Thoracic aorta (tissue), 2 donors: ENCODE results near the gene ABHD2. TPM values are rescaled to one million over a fixed set of nuclear protein-coding genes. Genes with fewer than 3 reads are reported as not detected.

ENCODE experiments used
- ATAC-seq: fragments of 150-250 bp; one replicate; pipeline ENCODE4 v1.8.0; 2017; ENCODE audit warnings: low read depth; ENCODE audit not compliant: insufficient number of reproducible peaks, low FRiP score
- DNase-seq: peaks from one replicate; pipeline ENCODE4 v3.0.0-alpha.2; 2020; ENCODE audit warnings: low spot score
- H3K27ac ChIP-seq, 2 donors: fragments of 200-600 bp; sonication (generic); 1 replicate in 1 of 2; 2 replicates in 1 of 2; pipeline ENCODE4 v1.5.1; 2016; ENCODE audit warnings: mild to moderate bottlenecking in 2 of 2, moderate library complexity in 2 of 2
- H3K27me3 ChIP-seq: fragments of 200-600 bp; sonication (generic); replicated peaks from 2 replicates; pipeline ENCODE4 v1.6.0; 2016; ENCODE audit warnings: mild to moderate bottlenecking; ENCODE audit not compliant: insufficient read depth
- H3K36me3 ChIP-seq: fragments of 200-600 bp; sonication (generic); one replicate; pipeline ENCODE4 v1.5.1; 2016
- H3K4me1 ChIP-seq, 2 donors: fragments of 200-600 bp; sonication (generic); 1 replicate in 1 of 2; 2 replicates in 1 of 2; pipeline versions ENCODE4 v1.5.1 to v1.6.0; 2016; ENCODE audit warnings: low read depth in 2 of 2, mild to moderate bottlenecking in 1 of 2; ENCODE audit not compliant: control insufficient read depth in 1 of 2
- H3K4me3 ChIP-seq: fragments of 200-600 bp; sonication (generic); 2 replicates; pipeline ENCODE4 v1.5.1; 2016; ENCODE audit warnings: mild to moderate bottlenecking
- H3K9me3 ChIP-seq: fragments of 200-600 bp; sonication (generic); 2 replicates; pipeline ENCODE4 v1.5.1; 2016
- total RNA-seq, 2 donors: library from RNA; depleted of rRNA; stranded (reverse); fragments of >200 nt; gene quantifications; one replicate each; pipeline versions ENCODE4 v1.1.0 to v1.2.3, GENCODE V29; 2016
- TF ChIP-seq, protein P1 (sequence below): fragments of 200-600 bp; sonication (generic); IDR thresholded peaks from one replicate; pipeline ENCODE4 v1.5.1; 2019; ENCODE audit warnings: antibody characterized with exemption

The ABHD2 gene
- total RNA-seq, 2 donors from 2014 or later, result 177 to 283 TPM

DNA sequence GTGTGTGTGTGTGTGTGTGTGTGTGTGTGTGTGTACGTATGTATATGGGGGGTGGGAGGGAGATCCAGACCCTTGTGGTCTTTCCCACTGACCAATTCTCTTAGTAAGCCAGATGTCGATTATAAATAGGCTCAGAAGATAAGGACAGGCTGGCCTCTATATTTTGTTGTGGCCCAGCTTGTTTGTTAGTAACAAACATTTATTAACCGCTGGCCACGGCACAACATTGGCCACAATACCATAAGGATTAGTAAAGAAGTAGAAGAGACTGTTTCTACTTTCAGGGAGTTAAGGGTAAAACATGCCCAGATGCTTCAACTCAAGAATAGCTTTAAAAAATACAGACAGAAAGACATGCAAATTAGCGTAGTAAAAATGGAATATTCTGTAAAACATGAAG is 58.1 kb downstream of the ABHD2 start:
- no peak overlapping the region for H3K4me3 ChIP-seq
- H3K36me3 ChIP-seq, result peaks cover 4% of the 10 kb centered on the region
- ATAC-seq (no peak), DNase-seq (no peak)
- TF ChIP-seq, protein P1, sequence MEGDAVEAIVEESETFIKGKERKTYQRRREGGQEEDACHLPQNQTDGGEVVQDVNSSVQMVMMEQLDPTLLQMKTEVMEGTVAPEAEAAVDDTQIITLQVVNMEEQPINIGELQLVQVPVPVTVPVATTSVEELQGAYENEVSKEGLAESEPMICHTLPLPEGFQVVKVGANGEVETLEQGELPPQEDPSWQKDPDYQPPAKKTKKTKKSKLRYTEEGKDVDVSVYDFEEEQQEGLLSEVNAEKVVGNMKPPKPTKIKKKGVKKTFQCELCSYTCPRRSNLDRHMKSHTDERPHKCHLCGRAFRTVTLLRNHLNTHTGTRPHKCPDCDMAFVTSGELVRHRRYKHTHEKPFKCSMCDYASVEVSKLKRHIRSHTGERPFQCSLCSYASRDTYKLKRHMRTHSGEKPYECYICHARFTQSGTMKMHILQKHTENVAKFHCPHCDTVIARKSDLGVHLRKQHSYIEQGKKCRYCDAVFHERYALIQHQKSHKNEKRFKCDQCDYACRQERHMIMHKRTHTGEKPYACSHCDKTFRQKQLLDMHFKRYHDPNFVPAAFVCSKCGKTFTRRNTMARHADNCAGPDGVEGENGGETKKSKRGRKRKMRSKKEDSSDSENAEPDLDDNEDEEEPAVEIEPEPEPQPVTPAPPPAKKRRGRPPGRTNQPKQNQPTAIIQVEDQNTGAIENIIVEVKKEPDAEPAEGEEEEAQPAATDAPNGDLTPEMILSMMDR, result no peak
- no peaks in the 10 kb centered on the region for H3K9me3 ChIP-seq
- H3K27ac ChIP-seq, result no peak overlapping the region
- H3K27me3 ChIP-seq, result no peaks in the 10 kb centered on the region
- H3K4me1 ChIP-seq, result peaks cover 16 to 29% of the 10 kb centered on the region in 2 donors

DNA sequence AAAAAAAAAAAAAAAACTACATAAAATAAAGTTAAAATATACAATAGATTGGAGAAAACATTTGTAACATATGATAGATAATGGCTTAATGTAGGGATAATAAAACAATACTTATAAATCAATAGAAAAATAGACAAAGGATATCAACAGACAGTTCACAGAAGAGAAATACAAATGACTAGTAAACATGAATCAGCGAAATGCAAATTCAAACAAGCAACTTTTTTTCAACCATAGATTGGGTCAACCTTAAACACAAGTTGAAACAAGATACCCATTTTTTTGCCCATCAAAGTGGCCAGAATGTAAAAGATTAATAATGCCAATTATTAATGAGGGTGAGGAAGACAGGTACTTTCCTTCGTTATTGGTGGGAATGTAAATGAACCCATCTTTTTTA is 59.9 kb downstream of the ABHD2 start:
- peaks cover 11 to 15% of the 10 kb centered on the region in 2 donors for H3K4me1 ChIP-seq
- H3K27ac ChIP-seq, result no peak overlapping the region
- ATAC-seq, result no peak
- H3K9me3 ChIP-seq, result no peaks in the 10 kb centered on the region
- TF ChIP-seq, protein P1, result no peak
- no peak overlapping the region for H3K4me3 ChIP-seq
- peaks cover 19% of the 10 kb centered on the region for H3K36me3 ChIP-seq
- DNase-seq, result no peak
- no peaks in the 10 kb centered on the region for H3K27me3 ChIP-seq

DNA sequence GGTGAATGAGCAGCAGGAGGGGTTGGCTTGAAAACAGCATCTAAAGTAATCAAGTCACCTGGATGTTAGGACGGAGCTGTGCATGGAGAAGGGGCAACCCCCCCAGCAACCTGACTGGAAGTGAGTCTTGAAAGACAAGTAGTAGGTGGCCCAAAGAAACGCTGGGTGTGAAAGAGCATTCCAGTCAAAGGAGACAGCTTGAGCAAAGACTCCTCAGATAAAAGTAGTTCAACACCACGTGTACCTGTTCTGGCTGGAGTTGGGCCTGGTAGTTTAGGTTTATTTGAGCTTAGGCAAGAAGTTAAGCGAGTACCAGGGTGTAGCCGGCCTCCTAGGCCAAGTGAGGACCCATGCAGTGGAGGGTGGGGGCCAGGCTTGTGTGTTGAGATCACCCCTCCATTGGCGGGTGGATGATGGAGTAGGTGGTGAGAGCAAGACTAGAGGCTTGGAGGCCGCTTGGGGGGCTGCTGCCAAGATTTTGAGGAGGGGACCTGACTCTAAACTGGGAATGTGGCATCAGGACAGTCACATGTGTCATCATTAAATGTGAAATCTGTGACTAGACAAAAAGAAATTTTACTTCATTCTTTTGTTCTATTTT is 61.3 kb downstream of the ABHD2 start:
- ATAC-seq (no peak), DNase-seq (no peak)
- H3K27me3 ChIP-seq, result no peaks in the 10 kb centered on the region
- H3K36me3 ChIP-seq, result peaks cover 23% of the 10 kb centered on the region
- no peak overlapping the region for H3K27ac ChIP-seq
- TF ChIP-seq, protein P1, result no peak
- no peak overlapping the region for H3K4me3 ChIP-seq
- no peaks in the 10 kb centered on the region for H3K4me1 ChIP-seq
- no peaks in the 10 kb centered on the region for H3K9me3 ChIP-seq

DNA sequence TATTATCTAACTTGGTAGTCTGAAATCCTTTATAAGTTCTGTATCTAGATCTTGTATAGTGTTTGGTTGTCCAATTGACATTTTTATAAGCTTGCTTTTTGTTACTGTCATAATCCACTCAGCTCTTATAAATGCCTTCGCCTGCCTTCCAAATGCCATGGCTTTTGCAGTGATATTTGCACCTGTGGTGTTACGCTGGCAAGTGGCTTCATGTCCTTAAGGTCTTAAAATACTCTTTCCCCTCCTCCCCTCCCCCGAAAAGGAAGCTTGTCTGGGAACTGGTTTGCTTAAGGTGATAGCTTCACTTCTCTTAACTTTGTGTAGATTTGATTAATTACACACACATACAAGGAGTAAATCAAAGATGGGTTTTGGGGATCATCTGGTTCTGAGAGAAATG is 62.0 kb downstream of the ABHD2 start:
- Histone ChIP-seq H3K4me3 (no peak overlapping the region), H3K9me3 (no peaks in the 10 kb centered on the region), H3K27ac (no peak overlapping the region), H3K36me3 (peaks cover 23% of the 10 kb centered on the region), H3K4me1 (no peaks in the 10 kb centered on the region), H3K27me3 (no peaks in the 10 kb centered on the region)
- DNase-seq (no peak), ATAC-seq (no peak)
- TF ChIP-seq, protein P1, result no peak

DNA sequence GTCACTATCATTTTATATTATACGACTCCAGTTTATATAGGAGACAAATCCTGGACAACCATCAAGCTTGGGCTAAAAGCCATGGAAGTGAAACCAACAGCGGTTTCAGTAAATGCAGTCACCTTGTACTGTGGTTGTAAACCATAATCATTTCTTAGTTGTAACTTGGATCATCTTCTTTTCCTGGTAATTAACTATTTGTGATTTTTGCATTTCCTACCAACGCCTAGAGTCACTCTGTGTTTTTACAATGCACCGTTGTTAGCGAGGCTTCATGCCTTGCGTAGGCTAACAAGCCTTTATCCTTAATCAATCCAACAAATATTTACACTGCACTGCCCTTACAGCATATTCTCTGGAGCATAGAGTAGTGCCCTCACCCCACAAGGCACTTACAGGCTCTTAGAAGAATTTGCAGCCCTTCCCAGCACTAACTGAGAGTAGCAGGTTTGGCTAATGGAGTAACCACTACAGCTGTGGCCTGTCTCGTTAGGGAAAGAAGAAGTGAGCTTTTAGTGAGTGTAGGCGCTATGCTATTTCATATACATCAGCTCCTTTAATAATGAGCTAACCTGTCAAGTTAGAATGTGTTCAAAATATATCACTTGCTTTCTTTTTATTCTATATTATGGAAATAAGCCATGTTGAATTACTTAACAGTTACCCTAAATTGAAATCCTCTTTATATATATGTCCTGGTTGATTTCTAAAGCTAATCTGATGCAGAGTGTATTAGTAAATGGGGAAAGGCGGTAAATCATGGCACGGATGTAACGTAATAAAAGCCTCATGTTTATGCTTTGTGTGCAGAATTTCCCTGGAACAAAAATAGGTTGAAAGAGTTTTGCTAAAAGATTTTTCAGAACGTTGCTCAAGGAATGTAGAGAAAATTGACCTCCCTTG is 62.8 kb downstream of the ABHD2 start:
- no peaks in the 10 kb centered on the region for H3K27me3 ChIP-seq
- no peaks in the 10 kb centered on the region for H3K9me3 ChIP-seq
- no peak overlapping the region for H3K4me3 ChIP-seq
- H3K36me3 ChIP-seq, result peaks cover 28% of the 10 kb centered on the region
- TF ChIP-seq, protein P1, result no peak
- ATAC-seq (no peak), DNase-seq (no peak)
- no peaks in the 10 kb centered on the region for H3K4me1 ChIP-seq
- H3K27ac ChIP-seq, result no peak overlapping the region
